Ishikawa (cell line): ENCODE results near the gene AGRP.

ENCODE experiments used
- CEBPB ChIP-seq: IDR thresholded peaks from 2 replicates; pipeline ENCODE4 v1.6.1; 2012
- CREB1 ChIP-seq: IDR thresholded peaks from 2 replicates; pipeline ENCODE4 v1.6.1; 2012; ENCODE audit warnings: low read depth
- EGR1 ChIP-seq: IDR thresholded peaks from 2 replicates; pipeline ENCODE4 v1.6.1; 2012
- EP300 ChIP-seq: IDR thresholded peaks from 2 replicates; pipeline ENCODE4 v1.6.1; 2012; ENCODE audit warnings: borderline replicate concordance
- FOXM1 ChIP-seq: IDR thresholded peaks from 2 replicates; pipeline ENCODE4 v1.6.1; 2012; ENCODE audit warnings: low read depth, borderline replicate concordance
- NFIC ChIP-seq: IDR thresholded peaks from 2 replicates; pipeline ENCODE4 v1.6.1; 2012
- RAD21 ChIP-seq: IDR thresholded peaks from 2 replicates; pipeline ENCODE4 v1.6.1; 2012; ENCODE audit warnings: low read depth
- TAF1 ChIP-seq: IDR thresholded peaks from 2 replicates; pipeline ENCODE4 v1.6.1; 2012; ENCODE audit warnings: low read depth, mild to moderate bottlenecking
- TCF12 ChIP-seq: IDR thresholded peaks from 2 replicates; pipeline ENCODE4 v1.6.1; 2012; ENCODE audit warnings: low read depth
- TEAD4 ChIP-seq: IDR thresholded peaks from 2 replicates; pipeline ENCODE4 v1.6.1; 2012
- YY1 ChIP-seq: IDR thresholded peaks from 2 replicates; pipeline ENCODE4 v1.6.1; 2012; ENCODE audit warnings: low read depth
- ZBTB7A ChIP-seq: IDR thresholded peaks from 2 replicates; pipeline ENCODE4 v1.6.1; 2012; ENCODE audit warnings: low read depth
- TF ChIP-seq, protein P1 (sequence below): IDR thresholded peaks from 2 replicates; pipeline ENCODE4 v1.6.1; 2012
- TF ChIP-seq, protein P2 (sequence below): IDR thresholded peaks from 2 replicates; pipeline ENCODE4 v1.6.1; 2012; ENCODE audit warnings: low read depth, mild to moderate bottlenecking
- TF ChIP-seq, protein P3 (sequence below): IDR thresholded peaks from 2 replicates; pipeline ENCODE4 v1.6.1; 2012

Gene AGRP

DNA sequence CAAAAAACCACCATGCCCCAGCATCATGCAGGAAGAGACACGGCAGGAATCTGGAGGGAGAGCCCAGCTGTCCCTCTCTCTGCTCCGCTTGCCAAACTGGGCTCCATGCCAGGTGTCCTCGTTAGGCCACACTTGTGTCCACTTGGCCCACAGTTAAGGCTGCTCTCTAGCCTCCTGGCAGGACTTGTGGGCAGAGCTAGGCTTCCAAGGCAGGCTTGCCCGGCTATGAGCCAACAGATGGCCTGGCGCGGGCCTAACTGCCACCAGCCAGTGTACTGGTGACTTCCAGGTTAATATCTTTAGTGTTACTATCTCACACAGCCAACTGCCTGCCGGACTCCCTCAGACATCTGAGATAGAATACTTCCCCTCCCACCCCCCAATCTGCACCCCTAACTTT, 13.0 kb downstream of the AGRP start:
- TF ChIP-seq CREB1 (no peak), NFIC (peak; percentile 43; the same call in 1 of the 2 replicates)

DNA sequence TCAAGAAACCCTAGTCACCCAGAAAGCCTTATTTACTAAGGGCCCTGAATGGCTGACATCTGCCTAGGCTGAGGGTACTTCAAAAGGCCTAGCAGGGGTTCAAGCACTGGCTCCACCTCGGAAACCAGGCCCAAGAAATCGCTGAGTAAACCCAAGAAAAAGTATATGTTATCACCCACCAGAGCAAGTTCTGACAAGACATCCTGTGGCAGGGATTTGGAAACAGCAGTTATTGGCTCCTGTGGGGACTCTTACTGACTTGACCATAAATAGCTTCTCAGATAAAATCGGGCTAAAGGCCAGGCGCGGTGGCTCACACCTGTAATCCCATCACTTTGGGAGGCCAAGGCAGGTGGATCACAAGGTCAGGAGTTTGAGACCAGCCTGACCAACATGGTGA, 14.6 kb downstream of the AGRP start:
- no peak for TF ChIP-seq CREB1
- TF ChIP-seq, protein P1, sequence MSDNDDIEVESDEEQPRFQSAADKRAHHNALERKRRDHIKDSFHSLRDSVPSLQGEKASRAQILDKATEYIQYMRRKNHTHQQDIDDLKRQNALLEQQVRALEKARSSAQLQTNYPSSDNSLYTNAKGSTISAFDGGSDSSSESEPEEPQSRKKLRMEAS = no peak
- TF ChIP-seq RAD21 = no peak
- TF ChIP-seq, protein P2, sequence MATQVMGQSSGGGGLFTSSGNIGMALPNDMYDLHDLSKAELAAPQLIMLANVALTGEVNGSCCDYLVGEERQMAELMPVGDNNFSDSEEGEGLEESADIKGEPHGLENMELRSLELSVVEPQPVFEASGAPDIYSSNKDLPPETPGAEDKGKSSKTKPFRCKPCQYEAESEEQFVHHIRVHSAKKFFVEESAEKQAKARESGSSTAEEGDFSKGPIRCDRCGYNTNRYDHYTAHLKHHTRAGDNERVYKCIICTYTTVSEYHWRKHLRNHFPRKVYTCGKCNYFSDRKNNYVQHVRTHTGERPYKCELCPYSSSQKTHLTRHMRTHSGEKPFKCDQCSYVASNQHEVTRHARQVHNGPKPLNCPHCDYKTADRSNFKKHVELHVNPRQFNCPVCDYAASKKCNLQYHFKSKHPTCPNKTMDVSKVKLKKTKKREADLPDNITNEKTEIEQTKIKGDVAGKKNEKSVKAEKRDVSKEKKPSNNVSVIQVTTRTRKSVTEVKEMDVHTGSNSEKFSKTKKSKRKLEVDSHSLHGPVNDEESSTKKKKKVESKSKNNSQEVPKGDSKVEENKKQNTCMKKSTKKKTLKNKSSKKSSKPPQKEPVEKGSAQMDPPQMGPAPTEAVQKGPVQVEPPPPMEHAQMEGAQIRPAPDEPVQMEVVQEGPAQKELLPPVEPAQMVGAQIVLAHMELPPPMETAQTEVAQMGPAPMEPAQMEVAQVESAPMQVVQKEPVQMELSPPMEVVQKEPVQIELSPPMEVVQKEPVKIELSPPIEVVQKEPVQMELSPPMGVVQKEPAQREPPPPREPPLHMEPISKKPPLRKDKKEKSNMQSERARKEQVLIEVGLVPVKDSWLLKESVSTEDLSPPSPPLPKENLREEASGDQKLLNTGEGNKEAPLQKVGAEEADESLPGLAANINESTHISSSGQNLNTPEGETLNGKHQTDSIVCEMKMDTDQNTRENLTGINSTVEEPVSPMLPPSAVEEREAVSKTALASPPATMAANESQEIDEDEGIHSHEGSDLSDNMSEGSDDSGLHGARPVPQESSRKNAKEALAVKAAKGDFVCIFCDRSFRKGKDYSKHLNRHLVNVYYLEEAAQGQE = no peak

DNA sequence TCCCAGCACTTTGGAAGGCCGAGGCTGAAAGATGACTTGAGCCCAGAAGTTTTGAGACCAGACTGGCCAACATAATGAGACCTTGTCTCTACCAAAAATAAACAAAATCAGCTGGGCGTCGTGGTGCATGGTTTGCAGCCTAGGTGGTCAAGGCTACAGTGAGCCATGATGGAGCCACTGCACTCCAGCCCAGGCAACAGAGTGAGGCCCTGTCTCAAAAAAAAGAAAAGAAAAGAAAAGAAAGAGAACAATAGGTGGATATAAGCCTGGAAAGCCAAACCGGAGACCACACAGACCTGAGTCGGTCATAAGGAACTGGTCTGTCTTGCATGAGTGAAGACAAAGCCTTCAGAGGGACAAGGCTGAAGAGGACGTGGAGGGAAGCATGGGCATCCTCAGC, 16.8 kb downstream of the AGRP start:
- TF ChIP-seq TAF1 = no peak
- TF ChIP-seq CEBPB = no peak
- no peak for TF ChIP-seq YY1
- TF ChIP-seq TCF12 = no peak
- TF ChIP-seq ZBTB7A = no peak
- TF ChIP-seq, protein P1 = no peak
- TF ChIP-seq CREB1 = no peak
- TF ChIP-seq EP300 = no peak

DNA sequence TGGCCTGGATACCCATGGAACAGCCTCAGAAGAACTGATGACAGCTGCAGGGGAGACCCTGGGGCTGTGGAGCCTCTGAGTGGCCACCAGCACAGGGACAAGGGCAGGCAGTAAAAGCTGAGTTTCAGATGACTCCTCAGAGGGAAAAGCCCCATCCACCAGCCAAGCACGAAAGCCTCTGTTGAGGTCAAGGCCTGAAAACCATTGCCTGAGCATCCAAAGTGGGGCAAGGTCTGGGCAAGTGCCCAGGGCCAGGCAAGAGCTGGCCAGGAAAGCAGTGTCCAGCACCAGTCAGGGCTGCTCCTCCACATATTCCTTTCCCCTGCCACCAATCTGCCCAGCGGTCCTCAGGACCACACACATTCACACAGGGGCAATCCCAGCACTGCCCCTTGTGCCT, 18.8 kb downstream of the AGRP start:
- no peak for TF ChIP-seq NFIC
- TF ChIP-seq FOXM1 = no peak
- no peak for TF ChIP-seq CEBPB
- no peak for TF ChIP-seq RAD21
- TF ChIP-seq ZBTB7A = no peak
- TF ChIP-seq CREB1 = no peak
- no peak for TF ChIP-seq YY1
- TF ChIP-seq TCF12 = no peak
- TF ChIP-seq, protein P3, sequence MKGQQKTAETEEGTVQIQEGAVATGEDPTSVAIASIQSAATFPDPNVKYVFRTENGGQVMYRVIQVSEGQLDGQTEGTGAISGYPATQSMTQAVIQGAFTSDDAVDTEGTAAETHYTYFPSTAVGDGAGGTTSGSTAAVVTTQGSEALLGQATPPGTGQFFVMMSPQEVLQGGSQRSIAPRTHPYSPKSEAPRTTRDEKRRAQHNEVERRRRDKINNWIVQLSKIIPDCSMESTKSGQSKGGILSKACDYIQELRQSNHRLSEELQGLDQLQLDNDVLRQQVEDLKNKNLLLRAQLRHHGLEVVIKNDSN = no peak
- no peak for TF ChIP-seq EGR1
- TF ChIP-seq EP300 = no peak
- TF ChIP-seq TAF1 = no peak
- no peak for TF ChIP-seq TEAD4

DNA sequence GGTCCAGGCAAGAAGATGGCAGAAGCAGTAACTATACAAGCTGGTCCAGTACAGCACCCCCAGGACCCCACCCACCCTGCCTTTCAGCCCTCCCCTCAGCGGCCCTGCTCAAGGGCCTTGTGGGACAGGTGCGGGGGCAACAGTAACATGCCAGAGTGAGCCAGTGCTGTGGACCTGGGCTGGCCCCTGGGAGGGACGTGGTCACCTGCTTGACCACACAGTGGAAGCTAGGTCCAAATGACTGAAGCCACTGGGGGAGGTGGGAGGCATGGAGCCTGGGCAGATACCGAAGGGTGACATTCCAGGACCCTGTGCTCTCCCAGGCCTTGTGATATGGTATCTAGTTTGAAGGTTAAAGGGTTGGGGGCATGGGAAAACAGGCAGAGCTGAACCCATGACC, 19.7 kb downstream of the AGRP start:
- TF ChIP-seq, protein P1 = no peak
- TF ChIP-seq TEAD4 (no peak), RAD21 (no peak), NFIC (no peak), CREB1 (no peak), ZBTB7A (no peak), EP300 (no peak), TAF1 (no peak), EGR1 (no peak), FOXM1 (no peak), TCF12 (no peak), YY1 (no peak), CEBPB (no peak)
- TF ChIP-seq, protein P2 = no peak
- TF ChIP-seq, protein P3 = no peak

DNA sequence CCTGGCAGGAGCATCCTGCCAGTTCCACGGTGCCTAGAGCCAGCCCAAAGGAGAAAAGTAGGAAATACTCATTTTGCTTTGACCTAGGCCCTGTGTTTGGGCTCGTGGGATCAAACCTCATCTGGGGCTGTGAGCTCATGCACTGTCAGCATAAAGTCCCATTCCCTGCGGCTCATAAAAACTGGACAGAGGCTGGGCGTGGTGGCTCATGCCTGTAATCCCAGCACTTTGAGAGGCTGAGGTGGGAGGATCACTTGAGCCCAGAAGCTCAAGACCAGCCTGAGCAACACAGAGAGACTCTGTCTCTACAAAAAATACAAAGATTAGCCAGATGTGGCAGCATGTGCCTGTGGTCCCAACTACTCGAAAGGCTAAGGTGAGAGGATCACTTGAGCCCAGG, 20.3 kb downstream of the AGRP start:
- no peak for TF ChIP-seq YY1
- TF ChIP-seq, protein P3 = no peak
- TF ChIP-seq EGR1 = no peak
- no peak for TF ChIP-seq NFIC
- no peak for TF ChIP-seq TEAD4
- no peak for TF ChIP-seq CREB1
